GM12801 (cell line): ENCODE data around the gene KRTAP1-4.
"Not testable (repeated sequence)": the region's sequence is repeated elsewhere in the genome, so short reads cannot be mapped to it uniquely, and the experiment has no call there.

Source experiments
- TF ChIP-seq, protein P1 (sequence below): IDR thresholded peaks from one replicate; pipeline ENCODE4 v1.5.1; 2011; ENCODE audit warnings: control low read depth; ENCODE audit not compliant: insufficient read length; ENCODE audit errors: extremely low read depth

Gene KRTAP1-4

DNA sequence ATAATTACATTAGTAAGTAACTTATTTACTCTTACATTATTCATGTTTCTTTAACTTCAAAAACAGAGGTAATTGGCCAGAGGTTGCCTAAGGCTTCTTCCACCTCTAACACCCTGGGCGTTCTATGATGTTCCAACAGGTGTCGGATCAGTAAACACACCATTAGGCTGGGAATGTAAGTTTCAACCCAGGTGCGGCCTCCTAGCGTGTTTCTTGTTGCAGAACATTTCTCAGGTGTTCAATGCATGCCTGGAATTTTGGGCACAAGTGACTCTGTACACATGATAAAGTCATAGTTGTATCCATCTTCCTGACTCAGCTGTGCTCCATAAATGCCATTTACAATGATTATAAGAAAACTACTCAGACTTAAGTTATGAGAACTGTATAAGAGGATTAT, 24.0 kb upstream of the KRTAP1-4 start:
- TF ChIP-seq, protein P1, sequence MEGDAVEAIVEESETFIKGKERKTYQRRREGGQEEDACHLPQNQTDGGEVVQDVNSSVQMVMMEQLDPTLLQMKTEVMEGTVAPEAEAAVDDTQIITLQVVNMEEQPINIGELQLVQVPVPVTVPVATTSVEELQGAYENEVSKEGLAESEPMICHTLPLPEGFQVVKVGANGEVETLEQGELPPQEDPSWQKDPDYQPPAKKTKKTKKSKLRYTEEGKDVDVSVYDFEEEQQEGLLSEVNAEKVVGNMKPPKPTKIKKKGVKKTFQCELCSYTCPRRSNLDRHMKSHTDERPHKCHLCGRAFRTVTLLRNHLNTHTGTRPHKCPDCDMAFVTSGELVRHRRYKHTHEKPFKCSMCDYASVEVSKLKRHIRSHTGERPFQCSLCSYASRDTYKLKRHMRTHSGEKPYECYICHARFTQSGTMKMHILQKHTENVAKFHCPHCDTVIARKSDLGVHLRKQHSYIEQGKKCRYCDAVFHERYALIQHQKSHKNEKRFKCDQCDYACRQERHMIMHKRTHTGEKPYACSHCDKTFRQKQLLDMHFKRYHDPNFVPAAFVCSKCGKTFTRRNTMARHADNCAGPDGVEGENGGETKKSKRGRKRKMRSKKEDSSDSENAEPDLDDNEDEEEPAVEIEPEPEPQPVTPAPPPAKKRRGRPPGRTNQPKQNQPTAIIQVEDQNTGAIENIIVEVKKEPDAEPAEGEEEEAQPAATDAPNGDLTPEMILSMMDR: no peak

DNA sequence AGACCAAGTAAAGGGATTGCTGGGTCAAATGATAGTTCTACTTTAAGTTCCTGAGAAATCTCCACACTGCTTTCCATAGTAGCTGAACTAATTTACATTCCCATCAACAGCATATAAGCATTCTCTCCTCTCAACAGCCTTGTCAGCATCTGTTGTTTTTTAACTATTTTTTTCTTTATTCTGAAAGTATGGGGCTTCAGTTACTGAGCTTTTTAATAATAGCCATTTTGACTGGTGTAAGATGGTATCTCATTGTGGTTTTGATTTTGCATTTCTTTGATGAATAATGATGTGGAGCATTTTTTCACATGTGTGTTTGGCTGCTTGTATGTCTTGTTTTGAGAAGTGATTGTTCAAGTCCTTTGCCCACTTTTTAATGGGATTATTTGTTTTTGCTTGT, 22.6 kb upstream of the KRTAP1-4 start:
- TF ChIP-seq, protein P1: no peak

DNA sequence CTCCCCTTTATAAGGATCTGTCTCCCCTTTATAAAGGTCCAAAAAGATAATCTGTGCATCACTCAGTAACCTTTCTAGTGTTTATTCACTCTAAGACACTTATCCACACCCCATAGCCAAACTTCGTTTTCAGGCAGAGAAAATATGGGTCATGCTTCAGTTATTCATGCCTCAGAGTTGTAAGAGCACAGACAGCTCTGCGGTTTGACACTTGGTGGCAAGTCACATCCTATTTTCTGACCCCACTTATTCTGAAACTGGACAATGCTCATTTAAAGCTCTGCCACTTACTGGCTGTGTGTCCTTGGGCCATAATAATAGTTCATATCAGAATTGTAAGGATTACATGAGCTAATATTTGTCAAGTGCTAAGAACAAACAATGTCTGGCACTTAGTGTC, 19.1 kb upstream of the KRTAP1-4 start:
- TF ChIP-seq, protein P1: no peak

DNA sequence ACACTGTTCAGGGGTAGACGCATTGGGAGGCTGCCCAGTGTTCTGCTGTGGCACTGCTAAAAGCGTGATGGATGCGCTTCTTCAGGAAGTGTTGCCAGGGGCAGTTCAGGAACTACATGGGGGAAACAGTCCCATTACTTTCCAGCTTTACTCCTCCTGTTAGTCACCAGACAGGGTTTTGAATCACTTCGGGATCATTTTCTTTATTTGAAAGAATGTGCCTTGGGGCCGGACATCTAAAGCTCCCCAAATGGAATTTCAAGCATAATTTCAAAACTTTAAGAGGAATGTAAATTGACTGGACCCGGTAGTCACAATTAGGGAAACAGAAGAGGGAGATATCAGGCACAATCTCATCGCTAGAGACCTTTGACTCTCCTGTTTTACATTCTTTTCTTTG, 18.4 kb upstream of the KRTAP1-4 start:
- TF ChIP-seq, protein P1: no peak

DNA sequence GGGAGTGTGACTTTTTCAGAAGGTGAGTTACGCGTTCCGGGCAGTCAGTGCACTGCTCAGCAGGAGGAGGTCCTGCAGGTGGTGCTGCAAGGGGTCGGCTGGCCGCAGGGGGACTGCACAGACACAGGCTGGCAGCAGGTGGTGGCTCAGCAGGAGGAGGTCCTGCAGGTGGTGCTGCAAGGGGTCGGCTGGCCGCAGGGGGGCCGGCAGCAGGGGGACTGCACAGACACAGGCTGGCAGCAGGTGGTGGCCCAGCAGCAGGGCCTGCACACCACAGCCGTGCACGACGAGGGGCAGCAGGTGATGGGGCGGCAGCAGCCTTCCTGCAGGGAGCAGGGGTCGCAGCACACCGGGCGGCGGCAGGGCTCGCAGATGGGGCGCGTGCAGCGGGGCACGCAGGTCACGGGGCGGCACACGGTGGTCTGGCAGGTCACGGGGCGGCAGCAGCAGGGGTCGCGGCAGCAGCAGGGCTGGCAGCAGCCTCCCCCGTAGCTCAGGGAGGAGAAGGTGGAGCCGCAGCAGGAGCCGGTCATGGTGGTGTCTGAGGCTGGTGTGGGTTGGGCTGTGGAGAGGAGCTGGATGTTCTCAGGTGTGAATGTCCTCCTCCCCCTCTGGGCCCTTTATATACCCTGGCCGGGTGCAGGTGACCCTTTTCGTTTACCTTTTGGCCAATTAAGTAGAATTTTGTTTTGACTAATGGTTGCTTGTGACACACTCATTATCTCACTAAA, 16.9 kb upstream of the KRTAP1-4 start, which contains the start of gene KRTAP2-1:
Gene KRTAP2-1 (minus strand): TSS at position 582 of the 731 bp plus-strand sequence. CDS start 49 bp downstream, at position 533.
- TF ChIP-seq, protein P1: not testable (repeated sequence)

DNA sequence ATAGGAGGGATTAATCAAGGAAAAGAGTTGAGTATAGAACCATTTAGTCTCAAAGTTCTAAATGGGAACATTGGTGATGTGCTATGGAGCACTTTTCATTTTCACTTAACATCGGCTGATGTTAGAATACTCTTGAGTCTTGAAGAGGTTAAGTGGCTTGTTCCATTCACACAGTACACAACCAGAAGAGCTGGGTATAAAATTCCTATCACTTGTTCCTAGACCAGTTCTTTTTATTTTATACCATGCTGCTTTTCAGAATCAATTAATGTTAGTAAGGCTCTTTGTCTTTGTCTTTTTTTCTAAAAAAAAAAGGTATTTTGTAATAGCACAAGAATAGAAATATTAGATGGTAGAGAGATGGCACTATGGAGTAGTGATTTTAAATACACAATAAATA, 13.0 kb upstream of the KRTAP1-4 start:
- TF ChIP-seq, protein P1: no peak

DNA sequence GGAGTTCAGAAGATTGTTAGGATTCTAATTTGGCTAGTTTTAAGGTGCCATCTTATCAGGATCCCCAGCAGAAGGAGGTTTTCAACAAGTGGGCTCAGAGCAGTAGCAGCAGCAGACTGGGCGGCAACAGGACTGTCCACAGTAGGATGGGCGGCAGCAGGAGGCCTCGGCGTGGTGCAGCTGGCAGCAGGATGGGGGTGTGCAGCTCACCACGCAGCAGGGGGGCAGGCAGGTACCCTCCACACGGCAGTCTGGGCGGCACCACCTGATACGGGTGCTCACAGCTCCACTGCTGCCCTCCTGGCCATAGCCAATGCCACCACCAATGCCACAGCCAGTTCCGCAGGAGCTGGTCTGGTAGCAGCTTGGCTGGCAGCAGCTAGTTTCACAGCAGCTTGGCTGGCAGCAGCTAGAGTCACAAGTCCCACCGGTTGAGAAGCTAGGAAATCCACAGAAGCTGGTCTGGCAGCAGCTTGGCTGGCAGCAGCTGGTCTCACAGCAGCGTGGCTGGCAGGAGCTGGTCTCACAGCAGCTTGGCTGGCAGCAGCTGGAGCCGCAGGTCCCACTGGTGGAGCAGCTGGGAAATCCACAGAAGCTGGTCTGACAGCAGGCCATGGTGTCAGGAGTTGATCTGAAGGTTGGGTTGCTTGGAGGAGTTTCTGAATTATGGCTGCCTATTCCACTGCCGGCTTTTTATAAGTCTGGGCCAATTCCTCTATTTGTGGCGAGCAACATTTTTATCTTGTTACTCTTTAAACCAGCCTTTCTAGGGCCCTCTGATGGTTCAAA, 11.0 kb upstream of the KRTAP1-4 start, which contains the start of gene KRTAP1-1:
Gene KRTAP1-1 (minus strand): TSS at position 668 of the 789 bp plus-strand sequence. CDS start 53 bp downstream, at position 615.
- TF ChIP-seq, protein P1: not testable (repeated sequence)
